IMR-90 (cell line): ENCODE results near the gene DYNC2H1. TPM values are rescaled to one million over a fixed set of nuclear protein-coding genes. Genes with fewer than 3 reads are reported as not detected.

Experiments
- ATAC-seq: fragments of 200-7000 bp; cut with Tn5 transposase; 2 replicates; pipeline ENCODE4 v1.9.1; 2020; ENCODE audit warnings: low read depth, mild to moderate bottlenecking, moderate library complexity
- BruUV-seq: library from RNA; stranded (reverse); fragments of 400-500 nt; replicated peaks from 2 replicates; lab custom pipeline; 2021; lab: Mats Ljungman, UMichigan
- CTCF ChIA-PET: fragments of 300-600 bp; formaldehyde crosslinking; extraction: SDS; loops from one replicate; lab custom pipeline; 2021; ENCODE audit warnings: antibody characterized with exemption; lab: Yijun Ruan, JAX
- POLR2A ChIA-PET: fragments of 300-600 bp; sonication (Branson Sonifier 250); formaldehyde crosslinking; loops from one replicate; lab custom pipeline; 2022; ENCODE audit warnings: antibody characterized with exemption; ENCODE audit not compliant: unreplicated experiment; lab: Charles Lee
- DNase-seq: peaks from one replicate; pipeline ENCODE4 v3.0.0; 2013
- H2AFZ ChIP-seq: replicated peaks from 2 replicates; pipeline ENCODE3; 2013; ENCODE audit warnings: low read length, mild to moderate bottlenecking; ENCODE audit not compliant: poor library complexity
- H2AK5ac ChIP-seq: 2 replicates; pipeline ENCODE4 v1.6.1; 2013; ENCODE audit warnings: low read depth, low read length, inconsistent platforms
- H2AK9ac ChIP-seq: replicated peaks from 2 replicates; pipeline ENCODE3; 2013; ENCODE audit warnings: mild to moderate bottlenecking, low read depth, low read length, moderate library complexity; ENCODE audit not compliant: poor library complexity
- H2BK120ac ChIP-seq: 2 replicates; pipeline ENCODE4 v1.6.1; 2013; ENCODE audit warnings: low read depth, low read length, inconsistent platforms
- H2BK15ac ChIP-seq: 3 replicates; pipeline ENCODE4 v1.6.1; 2013; ENCODE audit warnings: low read depth, low read length, inconsistent platforms
- H2BK20ac ChIP-seq: 2 replicates; pipeline ENCODE4 v1.6.1; 2013; ENCODE audit warnings: low read depth, mild to moderate bottlenecking, inconsistent platforms, low read length, moderate library complexity
- H2BK5ac ChIP-seq: 2 replicates; pipeline ENCODE4 v1.6.1; 2013; ENCODE audit warnings: mild to moderate bottlenecking, low read depth, low read length, inconsistent platforms; ENCODE audit not compliant: poor library complexity, severe bottlenecking
- H3K14ac ChIP-seq: replicated peaks from 2 replicates; pipeline ENCODE4 v1.6.1; 2013; ENCODE audit warnings: low read depth, low read length, inconsistent platforms
- H3K18ac ChIP-seq: 2 replicates; pipeline ENCODE4 v1.6.1; 2013; ENCODE audit warnings: low read depth, low read length, control low read depth
- H3K23ac ChIP-seq: 2 replicates; pipeline ENCODE4 v1.6.1; 2013; ENCODE audit warnings: low read depth, low read length, inconsistent platforms
- H3K27ac ChIP-seq: 2 replicates; pipeline ENCODE4 v1.5.1; 2013; ENCODE audit warnings: mild to moderate bottlenecking, control low read depth, low read length; ENCODE audit not compliant: insufficient read depth
- H3K27me3 ChIP-seq: 2 replicates; pipeline ENCODE4 v1.6.1; 2013; ENCODE audit warnings: low read length; ENCODE audit not compliant: control insufficient read depth, insufficient read depth
- H3K36me3 ChIP-seq: 2 replicates; pipeline ENCODE4 v1.6.1; 2013; ENCODE audit warnings: low read length, mixed read lengths; ENCODE audit not compliant: control insufficient read depth, insufficient read depth
- H3K4ac ChIP-seq: 2 replicates; pipeline ENCODE4 v1.6.1; 2013; ENCODE audit warnings: low read depth, low read length, inconsistent platforms
- H3K4me1 ChIP-seq: 2 replicates; pipeline ENCODE4 v1.6.1; 2013; ENCODE audit warnings: low read length, mixed read lengths; ENCODE audit not compliant: control insufficient read depth, insufficient read depth
- H3K4me2 ChIP-seq: 2 replicates; pipeline ENCODE4 v1.6.1; 2013; ENCODE audit warnings: low read depth, mild to moderate bottlenecking, control low read depth, low read length, moderate library complexity
- H3K4me3 ChIP-seq: 2 replicates; pipeline ENCODE4 v1.5.1; 2013; ENCODE audit warnings: low read depth, mild to moderate bottlenecking, control low read depth, low read length, moderate library complexity; ENCODE audit not compliant: insufficient read depth
- H3K56ac ChIP-seq: 2 replicates; pipeline ENCODE4 v1.6.1; 2013; ENCODE audit warnings: low read length, inconsistent platforms; ENCODE audit not compliant: insufficient read depth; ENCODE audit errors: extremely low read depth
- H3K79me1 ChIP-seq, 2 experiments: 2 replicates each; pipeline ENCODE4 v1.6.1; 2013; ENCODE audit warnings: low read length in 2 of 2, inconsistent platforms in 1 of 2, low read depth in 1 of 2
- H3K9ac ChIP-seq: 2 replicates; pipeline ENCODE4 v1.6.1; 2013; ENCODE audit warnings: low read depth, low read length, control low read depth
- H3K9me1 ChIP-seq: 2 replicates; pipeline ENCODE4 v1.6.1; 2013; ENCODE audit warnings: low read length, inconsistent platforms; ENCODE audit not compliant: insufficient read depth
- H3K9me3 ChIP-seq: 2 replicates; pipeline ENCODE4 v1.6.1; 2013; ENCODE audit warnings: low read length; ENCODE audit not compliant: control insufficient read depth, insufficient read depth
- H4K20me1 ChIP-seq: 2 replicates; pipeline ENCODE4 v1.6.1; 2013; ENCODE audit warnings: low read length, inconsistent platforms; ENCODE audit not compliant: insufficient read depth
- H4K5ac ChIP-seq: 2 replicates; pipeline ENCODE4 v1.6.1; 2013; ENCODE audit warnings: mild to moderate bottlenecking, low read depth, low read length, control low read depth
- H4K8ac ChIP-seq, 2 experiments: 2 replicates each; pipeline ENCODE4 v1.6.1; 2013; ENCODE audit warnings: low read depth in 2 of 2, low read length in 2 of 2, control low read depth in 1 of 2, inconsistent platforms in 1 of 2
- H4K91ac ChIP-seq: 2 replicates; pipeline ENCODE4 v1.6.1; 2013; ENCODE audit warnings: low read depth, low read length, inconsistent platforms; ENCODE audit not compliant: insufficient read depth
- BHLHE40 ChIP-seq: fragments of 150-350 bp; IDR thresholded peaks from 2 replicates; pipeline ENCODE4 v1.6.1; 2016; ENCODE audit warnings: mild to moderate bottlenecking, low read depth, low read length
- CHD1 ChIP-seq: IDR thresholded peaks from 2 replicates; pipeline ENCODE4 v1.6.1; 2012; ENCODE audit warnings: low read depth, low read length, improper control_type of control experiment
- CTCF ChIP-seq: conservative IDR thresholded peaks from 2 replicates; pipeline ENCODE4 v1.5.1; 2012; ENCODE audit warnings: mild to moderate bottlenecking, low read depth, low read length, improper control_type of control experiment
- FOS ChIP-seq: fragments of 150-350 bp; IDR thresholded peaks from 2 replicates; pipeline ENCODE4 v1.6.1; 2016; ENCODE audit warnings: low read depth, low read length
- MAZ ChIP-seq: IDR thresholded peaks from 2 replicates; pipeline ENCODE4 v1.6.1; 2012; ENCODE audit warnings: low read depth, mild to moderate bottlenecking, low read length, improper control_type of control experiment, moderate library complexity, borderline replicate concordance
- POLR2A ChIP-seq: IDR thresholded peaks from 2 replicates; pipeline ENCODE4 v1.6.1; 2012; ENCODE audit warnings: mild to moderate bottlenecking, low read depth, low read length
- RCOR1 ChIP-seq: IDR thresholded peaks from 2 replicates; pipeline ENCODE4 v1.6.1; 2012; ENCODE audit warnings: mild to moderate bottlenecking, low read length, improper control_type of control experiment; ENCODE audit not compliant: insufficient replicate concordance
- SMC3 ChIP-seq: fragments of 150-350 bp; IDR thresholded peaks from 2 replicates; pipeline ENCODE4 v1.6.1; 2016; ENCODE audit warnings: low read depth, mild to moderate bottlenecking, antibody characterized with exemption, low read length, moderate library complexity
- USF2 ChIP-seq: fragments of 150-350 bp; IDR thresholded peaks from 2 replicates; pipeline ENCODE4 v1.6.1; 2017; ENCODE audit warnings: mild to moderate bottlenecking, antibody characterized with exemption, low read length, low read depth
- WGBS, 2 experiments: methylation state at CpG; one replicate each; pipeline versions ENCODE4 v1.1.5 to v1.1.7; 2013; ENCODE audit warnings: missing lambda C conversion rate in 2 of 2; ENCODE audit not compliant: insufficient read length in 1 of 2; ENCODE audit errors: extremely low coverage in 2 of 2; 5-methylcytosine and 5-hydroxymethylcytosine counted together
- dilution Hi-C: fragments of 300-500 bp; cut with HindIII; formaldehyde crosslinking; loops from one replicate; pipeline ENCODE4 v1.14.3; 2018; ENCODE audit warnings: low sequenced_read_pairs; ENCODE audit not compliant: unreplicated experiment
- in situ Hi-C: fragments of 300-500 bp; cut with MboI; formaldehyde crosslinking; loops from 3 replicates; pipeline ENCODE4 v1.14.3; 2019; ENCODE audit warnings: low sequenced_read_pairs, inconsistent platforms, mixed read lengths
- intact Hi-C: fragments of 100-400 bp; cut with micrococcal nuclease; formaldehyde crosslinking; loops from 2 replicates; pipeline ENCODE4 v1.10.0; 2022
- polyA plus RNA-seq, 3 experiments: library from polyadenylated mRNA; depleted of rRNA; stranded (reverse); fragments of >200 nt; gene quantifications; 2 replicates each; pipeline ENCODE4 v1.2.3, GENCODE V29; 2012; ENCODE audit warnings: low replicate concordance in 1 of 3
- total RNA-seq: library from RNA; depleted of rRNA; stranded (reverse); fragments of >200 nt; gene quantifications from 2 replicates; pipeline ENCODE4 v1.2.3, GENCODE V29; 2012

The DYNC2H1 gene
- total and polyA plus RNA-seq, 2 of the 4 experiments (the other 2 are of a cell fraction) = 5.7 to 21.0 TPM

GRCh38 chr11:103480421-103480820 is 371.2 kb downstream of the DYNC2H1 start:
- H3K23ac ChIP-seq = no peak overlapping the region
- intact Hi-C loops (no loop called here), dilution Hi-C loops (no loop called here), in situ Hi-C loops (no loop called here)
- no peak overlapping the region for H2BK15ac ChIP-seq
- no TSS peak for BruUV-seq
- no peak overlapping the region for H4K91ac ChIP-seq
- ATAC-seq = peak; percentile 48
- H2BK5ac ChIP-seq = no peak overlapping the region
- H3K4ac ChIP-seq = no peak overlapping the region
- no peak overlapping the region for H2AK9ac ChIP-seq
- no peak overlapping the region for H3K27ac ChIP-seq
- POLR2A ChIA-PET = no interaction called here
- no peak overlapping the region for H4K5ac ChIP-seq
- H3K79me1 ChIP-seq = no peaks in the 10 kb centered on the region
- H2AFZ ChIP-seq = no peak overlapping the region
- H3K9me1 ChIP-seq = 0 out of 2 replicates have a peak, but pooled peaks cover 2% of the 10 kb centered on the region
- no peak overlapping the region for H4K8ac ChIP-seq
- no peak overlapping the region for H3K18ac ChIP-seq
- CTCF ChIA-PET = interaction anchor here (0.6 to 1.1 kb wide), 3 partner anchors 15 to 129 kb away, joined by 3 read pairs; no protein-coding TSS in a partner anchor
- no peak overlapping the region for H2BK20ac ChIP-seq
- no peak overlapping the region for H2AK5ac ChIP-seq
- 0 out of 2 replicates have a peak overlapping the region, but pooled peaks have one; percentile 53 for H3K14ac ChIP-seq
- H3K9ac ChIP-seq = no peak overlapping the region
- no peaks in the 10 kb centered on the region for H4K20me1 ChIP-seq
- TF ChIP-seq CTCF (no peak), POLR2A (no peak), BHLHE40 (no peak), USF2 (no peak), MAZ (no peak), FOS (no peak), CHD1 (no peak), RCOR1 (no peak), SMC3 (no peak)
- H3K4me3 ChIP-seq = no peak overlapping the region
- H3K36me3 ChIP-seq = no peaks in the 10 kb centered on the region
- peak; percentile 32 for DNase-seq
- H2BK120ac ChIP-seq = no peak overlapping the region
- no peak overlapping the region for H3K4me2 ChIP-seq
- no peaks in the 10 kb centered on the region for H3K9me3 ChIP-seq
- H3K56ac ChIP-seq = no peak overlapping the region
- no peaks in the 10 kb centered on the region; the same call in 1 of the 2 replicates for H3K4me1 ChIP-seq
- H3K27me3 ChIP-seq = no peaks in the 10 kb centered on the region
- WGBS, 2 experiments = no CpG with 5 or more reads among the region's 4 CpGs
